SU-DHL-6 (cell line): ENCODE data around the gene CMTM5.

ENCODE experiments used
- H2AFZ ChIP-seq: fragments of 200-600 bp; sonication (generic); 2 replicates; pipeline ENCODE4 v1.6.1; 2014; ENCODE audit warnings: low read depth, mild to moderate bottlenecking, moderate library complexity, mixed read lengths, antibody characterized with exemption, low read length; ENCODE audit not compliant: severe bottlenecking
- H3F3A ChIP-seq: fragments of 200-600 bp; shearing (Covaris generic); 2 replicates; pipeline ENCODE4 v1.6.0; 2016; ENCODE audit warnings: antibody characterized with exemption, mild to moderate bottlenecking; ENCODE audit not compliant: insufficient read depth
- H3K27ac ChIP-seq: fragments of 200-600 bp; sonication (generic); 2 replicates; pipeline ENCODE4 v1.5.1; 2016; ENCODE audit warnings: low read depth, mild to moderate bottlenecking, low read length, moderate library complexity, mixed read lengths
- H3K27me3 ChIP-seq: fragments of 200-600 bp; sonication (generic), shearing (Covaris generic); 2 replicates; pipeline ENCODE4 v1.6.0; 2014; ENCODE audit warnings: mild to moderate bottlenecking, low read length
- H3K36me3 ChIP-seq: fragments of 200-600 bp; sonication (generic); 2 replicates; pipeline ENCODE4 v1.6.1; 2014; ENCODE audit warnings: mild to moderate bottlenecking, low read length, mixed read lengths
- H3K4me2 ChIP-seq: fragments of 300-600, 200-600 bp; shearing (Covaris generic), sonication (generic); 2 replicates; pipeline ENCODE4 v1.6.0; 2014; ENCODE audit warnings: low read length, low read depth, mild to moderate bottlenecking; ENCODE audit not compliant: poor library complexity, severe bottlenecking
- H3K4me3 ChIP-seq: fragments of 200-600 bp; sonication (generic); 2 replicates; pipeline ENCODE4 v1.5.1; 2014; ENCODE audit warnings: antibody characterized with exemption, low read length, mild to moderate bottlenecking, mixed read lengths; ENCODE audit not compliant: insufficient read depth, poor library complexity, severe bottlenecking
- H3K79me2 ChIP-seq: fragments of 200-600 bp; sonication (generic); 2 replicates; pipeline ENCODE4 v1.6.1; 2014; ENCODE audit warnings: mild to moderate bottlenecking, low read length, moderate library complexity; ENCODE audit not compliant: insufficient read depth
- H3K9ac ChIP-seq: fragments of 200-600 bp; sonication (generic); 2 replicates; pipeline ENCODE4 v1.7.0; 2014; ENCODE audit warnings: mild to moderate bottlenecking, low read length
- H3K9me2 ChIP-seq: fragments of 200-600 bp; sonication (generic); replicated peaks from 2 replicates; pipeline ENCODE4 v1.6.1; 2014; ENCODE audit warnings: low read length; ENCODE audit not compliant: insufficient read depth
- H3K9me3 ChIP-seq: fragments of 200-600 bp; sonication (generic); 2 replicates; pipeline ENCODE4 v1.6.1; 2014; ENCODE audit warnings: low read length, mixed read lengths; ENCODE audit not compliant: insufficient read depth
- H4K20me1 ChIP-seq: fragments of 200-600 bp; sonication (generic); 2 replicates; pipeline ENCODE4 v1.6.1; 2014; ENCODE audit warnings: low read depth, mild to moderate bottlenecking, antibody characterized with exemption, low read length, moderate library complexity, mixed read lengths
- CTCF ChIP-seq: fragments of 200-600 bp; sonication (generic); IDR thresholded peaks from one replicate; pipeline ENCODE4 v1.5.1; 2017; ENCODE audit warnings: antibody characterized with exemption, mild to moderate bottlenecking, low read length, moderate library complexity; ENCODE audit not compliant: insufficient read depth, poor library complexity, severe bottlenecking
- EZH2phosphoT487 ChIP-seq: fragments of 200-600 bp; sonication (generic), shearing (Covaris generic); conservative IDR thresholded peaks from 2 replicates; pipeline ENCODE4 v1.6.1; 2018; ENCODE audit warnings: mild to moderate bottlenecking, antibody characterized with exemption, low read length, moderate library complexity, mixed read lengths

The CMTM5 gene

DNA sequence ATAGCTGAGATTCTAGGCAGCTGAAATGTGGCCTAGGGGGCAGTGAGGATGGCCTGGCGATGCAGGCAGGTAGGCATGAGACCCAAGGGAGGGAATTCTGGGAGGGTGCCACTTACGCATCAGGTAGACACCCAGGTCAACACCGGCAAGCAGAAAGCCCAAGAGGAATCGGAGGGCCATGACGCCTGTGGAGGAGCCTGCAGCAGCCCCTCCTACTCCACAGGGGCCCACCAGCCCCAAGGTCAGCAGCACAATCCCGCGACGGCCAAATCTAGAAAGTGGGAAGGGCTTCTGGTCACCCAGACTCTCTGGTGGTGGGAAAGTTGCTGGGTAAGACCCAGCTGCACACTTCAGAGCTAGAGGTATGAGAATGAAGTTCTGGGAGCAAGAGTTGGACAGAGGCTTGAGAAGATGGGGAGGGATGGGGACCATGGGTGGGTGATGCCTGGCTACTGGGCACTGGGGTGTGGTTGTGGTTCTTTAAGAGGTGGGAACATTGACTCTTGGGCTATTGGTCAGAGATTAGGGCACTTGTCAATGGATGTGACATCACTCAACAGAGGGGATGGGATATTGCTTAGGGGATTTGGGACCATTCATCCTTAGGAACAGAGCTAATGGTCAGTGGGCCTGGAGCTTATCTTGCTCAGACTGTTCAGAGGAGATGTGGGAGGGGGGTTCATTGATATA lies 27.5 kb upstream of the CMTM5 start:
- no peaks in the 10 kb centered on the region for H3K36me3 ChIP-seq
- H3K9me3 ChIP-seq = no peaks in the 10 kb centered on the region
- no peak for TF ChIP-seq EZH2phosphoT487
- TF ChIP-seq CTCF = no peak
- H3K9ac ChIP-seq = no peak overlapping the region
- H3F3A ChIP-seq = no peaks in the 10 kb centered on the region
- H4K20me1 ChIP-seq = no peaks in the 10 kb centered on the region
- H3K9me2 ChIP-seq = no peaks in the 10 kb centered on the region
- H3K27ac ChIP-seq = no peak overlapping the region
- no peak overlapping the region for H2AFZ ChIP-seq
- H3K4me2 ChIP-seq = no peak overlapping the region
- no peak overlapping the region for H3K4me3 ChIP-seq
- no peaks in the 10 kb centered on the region for H3K27me3 ChIP-seq
- no peaks in the 10 kb centered on the region for H3K79me2 ChIP-seq

DNA sequence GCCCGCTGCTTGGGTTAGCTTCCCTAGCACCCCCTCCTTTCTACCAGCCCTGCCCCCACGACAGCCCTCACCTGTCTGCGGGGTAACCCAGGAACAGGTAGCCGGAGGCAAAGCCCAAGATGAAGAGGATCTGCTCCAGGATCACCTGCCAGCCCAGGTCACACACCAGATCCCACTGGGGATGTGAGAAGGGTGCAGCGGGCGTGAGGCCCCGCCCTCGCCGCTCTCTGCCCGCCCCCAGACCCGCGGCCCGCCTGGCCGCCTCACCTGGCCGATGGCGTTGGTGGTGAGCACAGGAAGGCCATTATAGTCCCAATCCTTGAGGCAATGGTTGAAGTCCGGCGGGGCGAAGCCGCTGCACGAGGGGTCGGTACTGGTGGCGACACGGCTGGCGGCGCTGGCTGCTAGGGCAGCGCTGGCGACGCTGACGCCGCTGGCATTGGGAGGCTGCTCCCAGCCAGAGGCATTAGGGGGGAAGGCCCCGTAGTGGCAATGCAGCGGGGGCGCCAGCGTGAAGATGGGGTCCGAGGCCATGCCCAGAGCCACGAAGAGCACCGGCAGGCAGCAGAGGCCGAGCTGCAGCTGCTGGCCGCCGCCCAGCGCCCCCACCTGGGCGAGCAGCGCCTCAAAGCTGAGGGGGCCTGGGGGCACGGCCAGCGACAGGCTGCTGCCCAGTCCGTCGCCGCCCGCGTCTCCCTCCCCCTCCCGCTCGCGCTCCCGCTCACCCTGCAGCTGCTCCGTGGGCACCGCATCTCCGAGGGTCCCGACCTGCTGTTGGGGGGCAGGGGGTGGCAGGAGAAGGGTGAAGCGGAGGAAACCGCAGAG lies 25.0 kb upstream of the CMTM5 start:
- no peak overlapping the region for H3K4me2 ChIP-seq
- H3K9me2 ChIP-seq = no peaks in the 10 kb centered on the region
- no peak overlapping the region for H3K27ac ChIP-seq
- no peaks in the 10 kb centered on the region for H3F3A ChIP-seq
- no peaks in the 10 kb centered on the region for H3K9me3 ChIP-seq
- no peaks in the 10 kb centered on the region for H3K27me3 ChIP-seq
- H3K4me3 ChIP-seq = no peak overlapping the region
- TF ChIP-seq CTCF (no peak), EZH2phosphoT487 (no peak)
- no peak overlapping the region for H2AFZ ChIP-seq
- no peak overlapping the region for H3K9ac ChIP-seq
- no peaks in the 10 kb centered on the region for H4K20me1 ChIP-seq
- no peaks in the 10 kb centered on the region for H3K36me3 ChIP-seq
- H3K79me2 ChIP-seq = no peaks in the 10 kb centered on the region

GRCh38 chr14:23352506-23353432 lies 24.1 kb upstream of the CMTM5 start, which contains the start of gene SLC22A17:
Gene SLC22A17, minus strand, starts transcription at chr14:23352887.
- no peak within 1 kb of the TSS for H2AFZ ChIP-seq
- H3K9ac ChIP-seq = no peak within 1 kb of the TSS
- H3K27ac ChIP-seq = no peak within 1 kb of the TSS

More at GRCh38 chr14:23352506-23353432, 24.1 kb upstream of the CMTM5 start, which contains the start of gene SLC22A17:
- Histone ChIP-seq H3K36me3 (no peaks in the 10 kb centered on the region), H3F3A (no peaks in the 10 kb centered on the region), H3K9me2 (no peaks in the 10 kb centered on the region), H3K4me3 (no peak within 1 kb of the TSS), H3K79me2 (no peaks in the 10 kb centered on the region), H3K9me3 (no peaks in the 10 kb centered on the region), H4K20me1 (no peaks in the 10 kb centered on the region), H3K27me3 (no peaks in the 10 kb centered on the region), H3K4me2 (no peak within 1 kb of the TSS)
- TF ChIP-seq CTCF (no peak), EZH2phosphoT487 (no peak)
